Panc1 (cell line): ENCODE measurements around the gene FGD3.

Experiments
- POLR2AphosphoS5 ChIP-seq: IDR thresholded peaks from 2 replicates; pipeline ENCODE4 v1.6.1; 2012; ENCODE audit warnings: mild to moderate bottlenecking, low read depth, low read length, moderate library complexity
- SIN3A ChIP-seq: IDR thresholded peaks from 2 replicates; pipeline ENCODE4 v1.6.1; 2012; ENCODE audit warnings: low read depth, mild to moderate bottlenecking, low read length, moderate library complexity, borderline replicate concordance; ENCODE audit not compliant: insufficient read depth
- TF ChIP-seq, protein P1 (sequence below): fragments of 450-650 bp; IDR thresholded peaks from 2 replicates; pipeline ENCODE4 v1.5.1; 2017; ENCODE audit warnings: mild to moderate bottlenecking
- TF ChIP-seq, protein P2 (sequence below), 2 experiments: IDR thresholded peaks; 2 replicates each; pipeline ENCODE4 v1.6.1; 2011 to 2012; ENCODE audit warnings: low read depth in 2 of 2, control low read depth in 1 of 2, low read length in 1 of 2, mild to moderate bottlenecking in 1 of 2, moderate library complexity in 1 of 2; ENCODE audit not compliant: insufficient read depth in 1 of 2

DNA sequence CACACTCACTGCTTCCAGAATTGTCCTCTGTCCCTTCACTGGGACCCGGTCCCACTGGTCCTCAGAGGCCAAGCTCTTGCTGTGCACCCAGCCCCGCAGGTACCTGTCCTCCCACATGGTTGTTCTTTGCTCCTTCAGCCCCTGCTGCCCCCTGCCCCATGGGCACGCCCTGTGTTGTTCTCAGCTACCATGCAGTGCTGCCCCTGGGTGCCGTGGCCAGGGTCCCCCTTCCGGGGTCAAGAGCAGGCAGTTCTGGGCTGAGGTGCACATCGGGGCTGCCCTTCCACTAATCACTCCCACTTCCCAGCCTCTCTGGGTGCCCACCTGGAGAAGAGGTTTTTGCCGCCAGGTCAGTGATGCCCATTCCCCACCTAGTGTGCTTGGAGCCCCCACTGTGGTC, 79.3 kb downstream of the FGD3 start:
- TF ChIP-seq, protein P1, sequence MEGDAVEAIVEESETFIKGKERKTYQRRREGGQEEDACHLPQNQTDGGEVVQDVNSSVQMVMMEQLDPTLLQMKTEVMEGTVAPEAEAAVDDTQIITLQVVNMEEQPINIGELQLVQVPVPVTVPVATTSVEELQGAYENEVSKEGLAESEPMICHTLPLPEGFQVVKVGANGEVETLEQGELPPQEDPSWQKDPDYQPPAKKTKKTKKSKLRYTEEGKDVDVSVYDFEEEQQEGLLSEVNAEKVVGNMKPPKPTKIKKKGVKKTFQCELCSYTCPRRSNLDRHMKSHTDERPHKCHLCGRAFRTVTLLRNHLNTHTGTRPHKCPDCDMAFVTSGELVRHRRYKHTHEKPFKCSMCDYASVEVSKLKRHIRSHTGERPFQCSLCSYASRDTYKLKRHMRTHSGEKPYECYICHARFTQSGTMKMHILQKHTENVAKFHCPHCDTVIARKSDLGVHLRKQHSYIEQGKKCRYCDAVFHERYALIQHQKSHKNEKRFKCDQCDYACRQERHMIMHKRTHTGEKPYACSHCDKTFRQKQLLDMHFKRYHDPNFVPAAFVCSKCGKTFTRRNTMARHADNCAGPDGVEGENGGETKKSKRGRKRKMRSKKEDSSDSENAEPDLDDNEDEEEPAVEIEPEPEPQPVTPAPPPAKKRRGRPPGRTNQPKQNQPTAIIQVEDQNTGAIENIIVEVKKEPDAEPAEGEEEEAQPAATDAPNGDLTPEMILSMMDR: no peak
- no peak for TF ChIP-seq POLR2AphosphoS5
- TF ChIP-seq SIN3A: no peak
- TF ChIP-seq, protein P2, sequence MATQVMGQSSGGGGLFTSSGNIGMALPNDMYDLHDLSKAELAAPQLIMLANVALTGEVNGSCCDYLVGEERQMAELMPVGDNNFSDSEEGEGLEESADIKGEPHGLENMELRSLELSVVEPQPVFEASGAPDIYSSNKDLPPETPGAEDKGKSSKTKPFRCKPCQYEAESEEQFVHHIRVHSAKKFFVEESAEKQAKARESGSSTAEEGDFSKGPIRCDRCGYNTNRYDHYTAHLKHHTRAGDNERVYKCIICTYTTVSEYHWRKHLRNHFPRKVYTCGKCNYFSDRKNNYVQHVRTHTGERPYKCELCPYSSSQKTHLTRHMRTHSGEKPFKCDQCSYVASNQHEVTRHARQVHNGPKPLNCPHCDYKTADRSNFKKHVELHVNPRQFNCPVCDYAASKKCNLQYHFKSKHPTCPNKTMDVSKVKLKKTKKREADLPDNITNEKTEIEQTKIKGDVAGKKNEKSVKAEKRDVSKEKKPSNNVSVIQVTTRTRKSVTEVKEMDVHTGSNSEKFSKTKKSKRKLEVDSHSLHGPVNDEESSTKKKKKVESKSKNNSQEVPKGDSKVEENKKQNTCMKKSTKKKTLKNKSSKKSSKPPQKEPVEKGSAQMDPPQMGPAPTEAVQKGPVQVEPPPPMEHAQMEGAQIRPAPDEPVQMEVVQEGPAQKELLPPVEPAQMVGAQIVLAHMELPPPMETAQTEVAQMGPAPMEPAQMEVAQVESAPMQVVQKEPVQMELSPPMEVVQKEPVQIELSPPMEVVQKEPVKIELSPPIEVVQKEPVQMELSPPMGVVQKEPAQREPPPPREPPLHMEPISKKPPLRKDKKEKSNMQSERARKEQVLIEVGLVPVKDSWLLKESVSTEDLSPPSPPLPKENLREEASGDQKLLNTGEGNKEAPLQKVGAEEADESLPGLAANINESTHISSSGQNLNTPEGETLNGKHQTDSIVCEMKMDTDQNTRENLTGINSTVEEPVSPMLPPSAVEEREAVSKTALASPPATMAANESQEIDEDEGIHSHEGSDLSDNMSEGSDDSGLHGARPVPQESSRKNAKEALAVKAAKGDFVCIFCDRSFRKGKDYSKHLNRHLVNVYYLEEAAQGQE (IDR thresholded peaks at IDR 0.05; ENCODE audit: insufficient read depth in 1 of 2, low read depth in 2 of 2, low read length in 1 of 2): no peak
